GM10266 (cell line): ENCODE results near the gene GGNBP2.

Source experiments
- DNase-seq: peaks from one replicate; pipeline ENCODE4 v3.0.0; 2012; ENCODE audit errors: extremely low spot score
- CTCF ChIP-seq: IDR thresholded peaks from 2 replicates; pipeline ENCODE4 v1.5.1; 2012; ENCODE audit warnings: mild to moderate bottlenecking, low read depth; ENCODE audit not compliant: control insufficient read depth, insufficient read depth; ENCODE audit errors: missing control alignments

Gene GGNBP2

GRCh38 chr17:36627101-36627500 lies 82.4 kb downstream of the GGNBP2 start:
- TF ChIP-seq CTCF = no peak
- no peak for DNase-seq

DNA sequence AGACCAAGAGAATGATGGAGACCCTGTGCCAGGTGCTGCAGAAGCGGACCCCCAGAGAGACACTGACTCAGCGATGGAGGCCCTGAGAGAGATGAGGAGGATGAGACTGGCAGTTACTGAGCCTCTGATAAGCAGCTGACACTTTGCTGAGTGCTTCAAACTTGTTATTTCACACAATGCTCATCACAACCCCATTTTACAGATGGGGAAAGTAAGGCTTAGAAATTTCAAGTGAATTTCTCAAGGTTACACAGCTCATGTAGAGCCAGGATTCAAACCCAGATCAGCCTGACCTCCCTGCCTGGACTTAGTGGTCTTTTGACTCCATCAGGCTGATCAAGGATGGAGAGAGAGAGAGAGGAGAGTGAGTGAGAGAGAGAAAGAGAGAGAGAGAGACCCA lies 83.9 kb downstream of the GGNBP2 start:
- TF ChIP-seq CTCF = no peak
- no peak for DNase-seq

DNA sequence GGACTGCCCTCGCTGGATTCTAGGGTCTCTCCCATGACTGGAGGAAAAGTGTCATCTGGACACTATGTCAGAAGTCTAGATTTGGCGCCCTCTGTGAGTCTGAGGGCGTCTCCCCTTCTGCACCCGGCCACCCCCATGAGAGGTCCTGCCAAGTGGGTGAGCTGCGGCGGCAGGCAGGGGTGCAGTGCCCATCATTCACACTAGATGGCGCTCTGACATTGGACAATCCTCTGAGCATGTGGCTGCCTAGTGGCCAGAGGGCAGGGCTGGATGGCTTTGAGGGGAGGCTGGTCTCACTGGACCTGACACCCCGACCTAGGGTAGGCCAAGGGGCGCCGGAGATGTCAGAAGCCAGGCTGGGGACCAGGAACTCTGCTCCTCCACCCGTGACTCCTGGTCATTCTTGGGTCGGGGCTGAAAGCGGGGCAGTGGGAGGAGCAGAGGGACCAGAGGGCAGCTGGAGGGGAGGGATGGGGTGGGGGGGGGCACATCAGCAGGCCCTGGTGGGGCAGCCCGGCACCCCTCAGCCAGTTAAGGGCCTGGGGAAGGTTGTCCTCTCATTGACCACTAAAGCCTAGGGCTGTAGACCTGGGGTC lies 84.6 kb downstream of the GGNBP2 start:
- TF ChIP-seq CTCF = peak; percentile 99
- DNase-seq = peak; percentile 83

DNA sequence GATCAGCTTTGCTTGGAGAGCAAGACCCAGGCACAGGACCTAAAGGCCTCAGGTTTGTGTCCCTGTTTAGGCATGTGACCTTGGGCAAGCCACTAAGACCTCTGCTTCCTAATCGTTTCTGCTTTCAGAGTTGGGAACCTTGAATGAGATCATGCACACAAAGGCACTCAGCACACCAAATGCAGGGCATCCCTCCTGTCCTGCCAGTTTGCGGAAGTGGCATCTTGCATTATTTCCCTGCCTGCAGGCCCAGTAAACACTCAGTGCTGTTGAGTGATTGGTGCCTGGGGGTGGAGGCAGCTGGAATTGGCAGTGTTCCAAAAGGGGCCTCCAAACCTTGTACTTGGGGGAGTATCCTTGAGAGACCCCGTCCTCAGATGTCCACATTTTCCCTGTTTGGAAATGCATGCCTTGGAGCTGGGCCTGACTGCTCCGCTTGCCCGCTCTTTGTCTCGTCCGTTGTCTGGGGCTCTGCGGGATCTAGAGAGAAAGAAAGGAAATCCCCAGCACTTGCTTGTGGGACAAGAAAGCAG lies 85.3 kb downstream of the GGNBP2 start:
- DNase-seq = no peak

GRCh38 chr17:36631022-36631421 lies 86.3 kb downstream of the GGNBP2 start:
- no peak for DNase-seq
- TF ChIP-seq CTCF = no peak

More for the DNA sequence above, 85.3 kb downstream of the GGNBP2 start:
- no peak for TF ChIP-seq CTCF

DNA sequence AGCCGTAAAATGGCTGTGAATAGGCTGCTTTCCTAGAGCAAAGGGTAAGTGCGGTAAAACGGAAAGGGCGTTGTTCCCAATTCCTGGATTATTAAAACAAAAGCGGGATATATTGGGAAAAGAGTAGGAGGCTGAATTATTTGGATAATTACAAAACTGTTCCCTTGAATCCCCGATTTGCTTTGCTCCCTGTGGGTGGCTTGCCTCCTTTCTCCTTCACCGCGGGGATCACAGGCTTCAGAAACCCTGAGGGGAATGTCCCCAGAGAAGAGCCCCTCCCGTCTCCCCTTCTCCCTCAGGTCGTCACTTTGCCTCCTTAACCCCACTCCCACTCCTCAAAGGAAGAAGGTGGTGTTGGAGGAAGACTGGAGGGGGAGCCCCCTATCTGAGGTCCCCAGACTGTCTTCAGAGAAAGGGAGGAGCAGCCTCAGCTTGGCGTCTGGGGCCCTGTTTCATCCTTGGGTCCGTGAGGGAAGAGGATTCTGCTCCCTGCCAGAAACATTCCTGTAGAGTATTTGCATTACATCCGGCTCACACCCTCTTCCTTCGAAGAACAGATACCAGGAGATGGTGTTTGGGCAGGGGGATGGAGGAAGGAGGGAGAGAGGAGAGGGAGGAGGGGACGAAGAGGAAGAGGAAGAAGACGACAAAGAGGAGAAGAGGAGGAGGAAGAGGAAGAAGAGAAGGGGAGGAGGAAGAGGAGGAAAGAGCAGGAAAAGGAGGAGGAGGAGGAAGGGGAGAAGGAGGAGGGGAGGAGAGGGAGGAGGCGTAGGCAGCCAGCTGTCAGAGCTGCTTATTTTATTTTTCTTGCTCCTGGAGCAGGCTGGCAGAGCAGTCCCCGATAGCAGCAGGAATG lies 88.4 kb downstream of the GGNBP2 start:
- DNase-seq = no peak
- TF ChIP-seq CTCF = no peak
